SK-N-MC (cell line): ENCODE data around the gene MEF2D.

Source experiments
- EZH2 ChIP-seq: fragments of 200-600 bp; sonication (generic); IDR thresholded peaks from one replicate; pipeline ENCODE4 v1.6.1; 2017; ENCODE audit warnings: antibody characterized with exemption
- POLR2AphosphoS5 ChIP-seq: IDR thresholded peaks from 2 replicates; pipeline ENCODE4 v1.6.1; 2012; ENCODE audit warnings: mild to moderate bottlenecking, low read depth, low read length, borderline replicate concordance

DNA sequence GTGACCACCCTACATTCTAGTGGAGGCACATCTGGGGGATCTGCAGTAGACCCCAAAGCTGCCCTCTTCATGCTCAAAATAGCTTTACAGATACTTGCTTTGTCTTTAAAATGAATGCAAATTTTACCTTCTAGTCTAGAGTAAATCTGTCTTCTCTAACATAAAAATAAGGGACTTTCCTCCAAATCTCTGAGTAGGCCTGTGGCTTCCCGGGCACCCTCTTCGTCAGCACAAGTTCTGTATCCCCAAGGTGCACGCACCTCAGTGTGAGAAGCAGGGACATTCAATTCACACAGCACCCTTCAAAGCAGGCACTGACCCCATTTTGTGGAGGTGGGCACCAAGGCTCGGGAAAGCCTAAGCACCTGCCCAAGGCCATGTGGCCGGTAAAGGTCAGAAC, 19.0 kb downstream of the MEF2D start:
- TF ChIP-seq POLR2AphosphoS5 (no peak), EZH2 (no peak)
